K562 (cell line): Measurements from ENCODE around the gene AP2A2. TPM values are rescaled to one million over a fixed set of nuclear protein-coding genes. Genes with fewer than 3 reads are reported as not detected.

ENCODE experiments used
- ATAC-seq: fragments of 200-7000 bp; cut with Tn5 transposase; 3 replicates; pipeline ENCODE4 v1.9.1; 2020; ENCODE audit warnings: moderate library complexity
- BruUV-seq: library from RNA; stranded (reverse); fragments of 400-500 nt; replicated peaks from 2 replicates; lab custom pipeline; 2021; lab: Mats Ljungman, UMichigan
- CTCF ChIA-PET: fragments of 300-600 bp; formaldehyde crosslinking; extraction: SDS; loops from one replicate; lab custom pipeline; 2021; ENCODE audit warnings: low intra/inter-chr PET ratio; lab: Yijun Ruan, JAX
- POLR2A ChIA-PET: fragments of 300-600, 350-650 bp; sonication (Branson Sonifier 250); formaldehyde crosslinking; extraction: SDS; loops from one replicate; lab custom pipeline; 2021; ENCODE audit warnings: antibody characterized with exemption, inconsistent platforms; lab: Yijun Ruan, JAX
- DNase-seq, 4 experiments: peaks; one replicate each; pipeline versions ENCODE4 v3.0.0 to v3.0.0-alpha.2; 2011 to 2018; ENCODE audit warnings: low spot score in 3 of 4, mixed read lengths in 3 of 4; ENCODE audit errors: extremely low read depth in 1 of 4
- FAIRE-seq: peaks from 2 replicates; lab custom pipeline; 2011; peaks lifted over from hg19 to GRCh38; lab: Jason Lieb, UNC
- H2AFZ ChIP-seq: 2 replicates; pipeline ENCODE4 v1.6.0; 2011; ENCODE audit warnings: low read depth, low read length, control low read depth, inconsistent platforms
- H3K27ac ChIP-seq: fragments of 200-600 bp; 3 replicates; pipeline ENCODE4 v1.8.0; 2011; ENCODE audit warnings: low read depth, mild to moderate bottlenecking, control low read depth, inconsistent platforms, low read length, moderate library complexity, mixed read lengths; ENCODE audit errors: extremely low read depth
- H3K27me3 ChIP-seq, 2 experiments: fragments of 300-600 bp in 1 of 2; 2 replicates in 1 of 2; 3 replicates in 1 of 2; pipeline versions ENCODE4 v1.6.0 to v1.8.0; 2011; ENCODE audit warnings: inconsistent platforms in 2 of 2, low read length in 2 of 2, mild to moderate bottlenecking in 1 of 2, mixed read lengths in 1 of 2, moderate library complexity in 1 of 2; ENCODE audit not compliant: control insufficient read depth in 2 of 2, insufficient read depth in 2 of 2
- H3K36me3 ChIP-seq: fragments of 300-600 bp; 3 replicates; pipeline ENCODE4 v1.8.0; 2011; ENCODE audit warnings: mild to moderate bottlenecking, low read length, inconsistent platforms; ENCODE audit not compliant: control insufficient read depth, insufficient read depth
- H3K4me1 ChIP-seq, 2 experiments: fragments of 200-600 bp in 1 of 2; replicated peaks in 1 of 2; 2 replicates in 1 of 2; 3 replicates in 1 of 2; pipeline versions ENCODE4 v1.5.1 to v1.8.0; 2011; ENCODE audit warnings: inconsistent platforms in 2 of 2, low read length in 2 of 2, mild to moderate bottlenecking in 1 of 2, mixed read lengths in 1 of 2, moderate library complexity in 1 of 2; ENCODE audit not compliant: control insufficient read depth in 2 of 2, insufficient read depth in 2 of 2
- H3K4me2 ChIP-seq: 2 replicates; pipeline ENCODE4 v1.6.1; 2011; ENCODE audit warnings: low read length, control low read depth, inconsistent platforms, mixed read lengths; ENCODE audit not compliant: insufficient read depth
- H3K4me3 ChIP-seq: fragments of 200-600 bp; sonication (generic), shearing (Covaris generic); 2 replicates; pipeline ENCODE4 v1.5.1; 2016; ENCODE audit warnings: control low read depth, inconsistent platforms
- H3K79me2 ChIP-seq: fragments of 200-600 bp; 3 replicates; pipeline ENCODE4 v1.8.0; 2011; ENCODE audit warnings: low read length, inconsistent platforms; ENCODE audit not compliant: control insufficient read depth, insufficient read depth
- H3K9ac ChIP-seq, 2 experiments: 2 replicates each; pipeline versions ENCODE4 v1.6.0 to v1.6.1; 2011; ENCODE audit warnings: low read depth in 2 of 2, low read length in 2 of 2, control low read depth in 1 of 2, inconsistent platforms in 1 of 2, mild to moderate bottlenecking in 1 of 2, mixed read lengths in 1 of 2; ENCODE audit not compliant: insufficient read depth in 1 of 2
- H3K9me1 ChIP-seq: one replicate; pipeline ENCODE4 v1.6.0; 2011; ENCODE audit warnings: inconsistent platforms, mild to moderate bottlenecking, low read length, moderate library complexity; ENCODE audit not compliant: control insufficient read depth, insufficient read depth
- H3K9me3 ChIP-seq: replicated peaks from 2 replicates; pipeline ENCODE4 v1.5.1; 2011; ENCODE audit warnings: low read depth, low read length, inconsistent platforms; ENCODE audit not compliant: control insufficient read depth, insufficient read depth
- H4K20me1 ChIP-seq: replicated peaks from 2 replicates; pipeline ENCODE4 v1.6.1; 2011; ENCODE audit warnings: low read length, inconsistent platforms, mixed read lengths; ENCODE audit not compliant: control insufficient read depth, insufficient read depth
- IFI16 ChIP-seq: fragments of 250-450 bp; sonication (Bioruptor Pico); IDR thresholded peaks from 2 replicates; pipeline ENCODE4 v2.1.2; 2022; ENCODE audit warnings: mild to moderate bottlenecking, inconsistent platforms
- MBD2 ChIP-seq: sonication (generic); IDR thresholded peaks from 2 replicates; pipeline ENCODE4 v1.6.1; 2016; ENCODE audit warnings: low read depth, borderline replicate concordance
- MCM2 ChIP-seq: fragments of 450-650 bp; IDR thresholded peaks from 2 replicates; pipeline ENCODE4 v1.6.1; 2017; ENCODE audit warnings: low read depth, mild to moderate bottlenecking
- NR2F6 ChIP-seq: fragments of 450-650 bp; formaldehyde crosslinking; IDR thresholded peaks from 2 replicates; pipeline ENCODE4 v1.4.0; 2020; ENCODE audit warnings: mild to moderate bottlenecking
- SMAD3 ChIP-seq: fragments of 450-650 bp; formaldehyde crosslinking; conservative IDR thresholded peaks from 2 replicates; pipeline ENCODE4 v1.4.0; 2020; ENCODE audit warnings: mild to moderate bottlenecking
- TEAD1 ChIP-seq, 2 experiments: fragments of 450-650 bp in 1 of 2; sonication (generic) in 1 of 2; formaldehyde crosslinking; IDR thresholded peaks; 2 replicates each; pipeline versions ENCODE4 v1.4.0 to v1.8.0; 2020 to 2022; ENCODE audit warnings: mild to moderate bottlenecking in 2 of 2, missing genetic modification reagents in 1 of 2
- ZBTB7A ChIP-seq: IDR thresholded peaks from 2 replicates; pipeline ENCODE4 v1.6.1; 2011; ENCODE audit warnings: low read depth, mild to moderate bottlenecking, low read length, moderate library complexity, borderline replicate concordance; ENCODE audit not compliant: control insufficient read depth
- ZFP1 ChIP-seq: fragments of 450-650 bp; formaldehyde crosslinking; IDR thresholded peaks from 2 replicates; pipeline ENCODE4 v1.4.0; 2020; ENCODE audit warnings: mild to moderate bottlenecking, mixed read lengths
- ZNF165 ChIP-seq: fragments of 250-450 bp; sonication (Bioruptor Pico); IDR thresholded peaks from 2 replicates; pipeline ENCODE4 v1.4.0; 2020; ENCODE audit warnings: borderline replicate concordance
- ZNF253 ChIP-seq: fragments of 250-450 bp; sonication (Bioruptor Pico); conservative IDR thresholded peaks from 2 replicates; pipeline ENCODE4 v1.6.1; 2021; ENCODE audit warnings: mild to moderate bottlenecking
- ZNF384 ChIP-seq: IDR thresholded peaks from 2 replicates; pipeline ENCODE4 v1.6.1; 2012; ENCODE audit warnings: low read depth, low read length, improper control_type of control experiment
- ZNF77 ChIP-seq: fragments of 250-450 bp; sonication (Bioruptor Pico); IDR thresholded peaks from 2 replicates; pipeline ENCODE4 v1.5.0; 2020
- WGBS: fragments of 100-300 bp; shearing (Covaris generic); methylation state at CpG from one replicate; pipeline ENCODE4 v1.1.6; 2016; ENCODE audit warnings: low coverage, mixed read lengths; ENCODE audit not compliant: insufficient coverage; ENCODE audit errors: missing lambda C conversion rate; 5-methylcytosine and 5-hydroxymethylcytosine counted together
- in situ Hi-C: fragments of 300-500 bp; cut with MboI; formaldehyde crosslinking; loops from 4 replicates; pipeline ENCODE4 v1.15.0; 2018; ENCODE audit warnings: inconsistent platforms, mixed read lengths
- intact Hi-C: fragments of 100-400 bp; cut with micrococcal nuclease; formaldehyde crosslinking; loops from 2 replicates; pipeline ENCODE4 v1.14.2; 2022
- polyA plus RNA-seq, 8 experiments: library from polyadenylated mRNA; depleted of rRNA in 4 of 8; stranded (reverse) in 5 of 8; unstranded in 3 of 8; fragments of >200 nt; fragmentation: Nextera tagmentation in 2 of 8; fragmentation: Illumina TruSeq in 1 of 8; extraction: Ambion mirVana in 2 of 8; extraction: Trizol in 1 of 8; gene quantifications; 2 replicates each; pipeline versions ENCODE4 v1.2.1 to v1.2.3, GENCODE V29; 2011 to 2014; ENCODE audit warnings: inconsistent platforms in 1 of 8, missing spikeins in 1 of 8
- total RNA-seq, 7 experiments: library from RNA; depleted of rRNA in 6 of 7; stranded (reverse); fragments of >200 nt in 6 of 7; fragmentation: Illumina TruSeq in 2 of 7; extraction: Trizol in 2 of 7; gene quantifications; 2 replicates each; pipeline versions ENCODE4 v1.2.1 to v1.2.3, GENCODE V29; 2011 to 2021; ENCODE audit warnings: low replicate concordance in 1 of 7
- TF ChIP-seq, protein P1 (sequence below), 3 experiments: IDR thresholded peaks in 2 of 3; conservative IDR thresholded peaks in 1 of 3; 2 replicates each; pipeline ENCODE4 v1.5.1; 2011 to 2012; ENCODE audit warnings: low read length in 3 of 3, mild to moderate bottlenecking in 3 of 3, control low read depth in 2 of 3, improper control_type of control experiment in 1 of 3, inconsistent platforms in 1 of 3, low read depth in 1 of 3, mixed read lengths in 1 of 3, moderate library complexity in 1 of 3; ENCODE audit not compliant: insufficient read depth in 2 of 3
- TF ChIP-seq, protein P2 (sequence below): fragments of 450-650 bp; IDR thresholded peaks from 2 replicates; pipeline ENCODE4 v1.6.1; 2016; ENCODE audit warnings: borderline replicate concordance

The AP2A2 gene
- total and polyA plus RNA-seq, 9 of the 15 experiments (the other 6 are each of a cell fraction or from before 2014, with no cell fraction given): 0.69 to 41.7 (median 15.2) TPM

DNA sequence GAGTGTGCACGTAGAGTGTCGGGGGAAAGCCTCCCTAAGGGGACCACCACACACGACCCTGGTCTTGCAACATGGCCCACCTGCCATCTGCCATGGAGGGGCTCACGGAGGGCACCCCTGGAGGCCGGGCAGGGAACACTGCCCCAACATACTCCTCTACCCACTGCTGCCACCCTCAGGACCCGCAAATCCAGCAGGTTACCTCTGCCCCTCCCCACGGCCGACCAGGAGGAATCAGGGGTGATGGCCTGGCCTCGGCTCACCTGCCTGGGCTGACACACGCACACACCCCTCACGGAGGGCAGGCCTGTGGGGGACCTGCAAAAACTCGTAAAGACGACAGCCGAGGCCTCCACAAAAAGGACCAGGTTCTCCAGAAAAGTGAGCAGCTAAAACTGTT, 45.2 kb upstream of the AP2A2 start:
- ChIA-PET POLR2A (no interaction called here), CTCF (no interaction called here)
- H3K36me3 ChIP-seq: peaks cover 65% of the 10 kb centered on the region; the same call in 2 of the 3 replicates
- no peaks in the 10 kb centered on the region for H3K9me3 ChIP-seq
- intact Hi-C loops (no loop called here), in situ Hi-C loops (no loop called here)
- H4K20me1 ChIP-seq: peaks cover 21% of the 10 kb centered on the region
- H3K79me2 ChIP-seq: no peaks in the 10 kb centered on the region
- TF ChIP-seq, protein P1, sequence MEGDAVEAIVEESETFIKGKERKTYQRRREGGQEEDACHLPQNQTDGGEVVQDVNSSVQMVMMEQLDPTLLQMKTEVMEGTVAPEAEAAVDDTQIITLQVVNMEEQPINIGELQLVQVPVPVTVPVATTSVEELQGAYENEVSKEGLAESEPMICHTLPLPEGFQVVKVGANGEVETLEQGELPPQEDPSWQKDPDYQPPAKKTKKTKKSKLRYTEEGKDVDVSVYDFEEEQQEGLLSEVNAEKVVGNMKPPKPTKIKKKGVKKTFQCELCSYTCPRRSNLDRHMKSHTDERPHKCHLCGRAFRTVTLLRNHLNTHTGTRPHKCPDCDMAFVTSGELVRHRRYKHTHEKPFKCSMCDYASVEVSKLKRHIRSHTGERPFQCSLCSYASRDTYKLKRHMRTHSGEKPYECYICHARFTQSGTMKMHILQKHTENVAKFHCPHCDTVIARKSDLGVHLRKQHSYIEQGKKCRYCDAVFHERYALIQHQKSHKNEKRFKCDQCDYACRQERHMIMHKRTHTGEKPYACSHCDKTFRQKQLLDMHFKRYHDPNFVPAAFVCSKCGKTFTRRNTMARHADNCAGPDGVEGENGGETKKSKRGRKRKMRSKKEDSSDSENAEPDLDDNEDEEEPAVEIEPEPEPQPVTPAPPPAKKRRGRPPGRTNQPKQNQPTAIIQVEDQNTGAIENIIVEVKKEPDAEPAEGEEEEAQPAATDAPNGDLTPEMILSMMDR (IDR thresholded peaks at IDR 0.05 in 2 of 3, conservative IDR thresholded peaks at IDR 0.05 in 1 of 3; ENCODE audit: insufficient read depth in 2 of 3, low read depth in 1 of 3, low read length in 3 of 3): peak in 1 of 3 experiments; percentile 38; a peak in 3 of 6 replicates
- TF ChIP-seq ZFP1 (CRISPR knock-in tag): no peak
- H3K4me3 ChIP-seq: no peak overlapping the region
- H3K27me3 ChIP-seq: no peaks in the 10 kb centered on the region
- no peak overlapping the region for H3K4me2 ChIP-seq
- peaks cover 26 to 59% of the 10 kb centered on the region in 2 experiments; a peak in 4 of 5 replicates for H3K4me1 ChIP-seq
- no peak overlapping the region for H2AFZ ChIP-seq
- WGBS: 85% methylated on average over 14 of the region's 14 CpGs
- no peak overlapping the region for H3K27ac ChIP-seq
- H3K9ac ChIP-seq: no peak overlapping the region; a peak in 1 of 4 replicates
- no TSS peak for BruUV-seq
- FAIRE-seq (no peak), DNase-seq (no peak), ATAC-seq (no peak)
- H3K9me1 ChIP-seq: peaks cover 17% of the 10 kb centered on the region

DNA sequence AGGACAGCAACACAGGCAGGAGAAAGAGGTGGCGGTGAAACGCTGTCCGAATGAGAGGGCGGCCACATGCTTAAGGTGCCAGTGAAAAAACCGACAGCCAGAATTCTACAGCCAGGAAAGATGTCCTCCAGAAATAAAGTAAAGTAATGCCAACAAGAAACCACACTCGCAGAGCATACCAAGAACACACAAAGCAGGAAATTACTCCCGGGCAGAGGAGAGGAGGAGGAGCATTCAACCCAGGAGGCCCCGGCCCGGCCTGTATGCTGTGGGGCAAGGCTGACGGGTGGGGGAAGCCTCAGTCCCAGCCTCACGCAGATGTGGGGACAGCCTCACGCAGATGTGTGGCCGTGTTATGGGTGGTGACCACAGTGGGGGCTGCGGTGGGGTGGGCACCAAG, 43.1 kb upstream of the AP2A2 start:
- H3K27me3 ChIP-seq: no peaks in the 10 kb centered on the region
- no peak overlapping the region for H3K27ac ChIP-seq
- FAIRE-seq: no peak
- ChIA-PET POLR2A (no interaction called here), CTCF (no interaction called here)
- H2AFZ ChIP-seq: no peak overlapping the region
- 97% methylated on average over 11 of the region's 14 CpGs for WGBS
- H3K9me3 ChIP-seq: no peaks in the 10 kb centered on the region
- no peak for DNase-seq
- H3K4me3 ChIP-seq: no peak overlapping the region
- ATAC-seq: no peak
- H3K79me2 ChIP-seq: no peaks in the 10 kb centered on the region
- H3K9me1 ChIP-seq: no peaks in the 10 kb centered on the region
- no peak overlapping the region for H3K9ac ChIP-seq
- intact Hi-C loops: no loop called here
- peaks cover 72% of the 10 kb centered on the region; the same call in 2 of the 3 replicates for H3K36me3 ChIP-seq
- BruUV-seq: no TSS peak
- H4K20me1 ChIP-seq: no peaks in the 10 kb centered on the region
- no peak overlapping the region for H3K4me2 ChIP-seq
- H3K4me1 ChIP-seq: peaks cover 5 to 39% of the 10 kb centered on the region in 2 experiments; a peak in 4 of 5 replicates
- in situ Hi-C loops: no loop called here
- TF ChIP-seq TEAD1 (CRISPR knock-in tag; IDR thresholded peaks at IDR 0.05) (no peak), MCM2 (no peak), ZNF384 (no peak), ZBTB7A (no peak), SMAD3 (CRISPR knock-in tag) (no peak), MBD2 (no peak), ZNF165 (CRISPR knock-in tag) (no peak), NR2F6 (CRISPR knock-in tag) (no peak), ZNF253 (CRISPR knock-in tag) (no peak), ZNF77 (no peak), IFI16 (CRISPR knock-in tag) (no peak)
- TF ChIP-seq, protein P2, sequence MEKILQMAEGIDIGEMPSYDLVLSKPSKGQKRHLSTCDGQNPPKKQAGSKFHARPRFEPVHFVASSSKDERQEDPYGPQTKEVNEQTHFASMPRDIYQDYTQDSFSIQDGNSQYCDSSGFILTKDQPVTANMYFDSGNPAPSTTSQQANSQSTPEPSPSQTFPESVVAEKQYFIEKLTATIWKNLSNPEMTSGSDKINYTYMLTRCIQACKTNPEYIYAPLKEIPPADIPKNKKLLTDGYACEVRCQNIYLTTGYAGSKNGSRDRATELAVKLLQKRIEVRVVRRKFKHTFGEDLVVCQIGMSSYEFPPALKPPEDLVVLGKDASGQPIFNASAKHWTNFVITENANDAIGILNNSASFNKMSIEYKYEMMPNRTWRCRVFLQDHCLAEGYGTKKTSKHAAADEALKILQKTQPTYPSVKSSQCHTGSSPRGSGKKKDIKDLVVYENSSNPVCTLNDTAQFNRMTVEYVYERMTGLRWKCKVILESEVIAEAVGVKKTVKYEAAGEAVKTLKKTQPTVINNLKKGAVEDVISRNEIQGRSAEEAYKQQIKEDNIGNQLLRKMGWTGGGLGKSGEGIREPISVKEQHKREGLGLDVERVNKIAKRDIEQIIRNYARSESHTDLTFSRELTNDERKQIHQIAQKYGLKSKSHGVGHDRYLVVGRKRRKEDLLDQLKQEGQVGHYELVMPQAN: no peak
